H1 (cell line): Measurements from ENCODE around the gene RIMS1.

Experiments used
- CBX5 ChIP-seq: fragments of 300-800, 300-1000 bp; sonication (generic); IDR thresholded peaks from 2 replicates; pipeline ENCODE4 v1.7.1; 2016; ENCODE audit warnings: antibody characterized with exemption, low read length, low read depth
- EZH2 ChIP-seq: fragments of 200-600 bp; sonication (generic); IDR thresholded peaks from 2 replicates; pipeline ENCODE4 v1.7.1; 2012; ENCODE audit warnings: low read depth, mild to moderate bottlenecking, moderate library complexity, low read length, inconsistent platforms; ENCODE audit not compliant: severe bottlenecking
- POLR2A ChIP-seq, 2 experiments: IDR thresholded peaks; 1 replicate in 1 of 2; 2 replicates in 1 of 2; pipeline ENCODE4 v1.6.1; 2011; ENCODE audit warnings: low read depth in 2 of 2, low read length in 2 of 2, mild to moderate bottlenecking in 2 of 2; ENCODE audit errors: control extremely low read depth in 1 of 2
- RFX5 ChIP-seq: IDR thresholded peaks from 2 replicates; pipeline ENCODE4 v1.6.1; 2011; ENCODE audit warnings: low read depth, low read length, improper control_type of control experiment, borderline replicate concordance
- RXRA ChIP-seq: IDR thresholded peaks from 2 replicates; pipeline ENCODE4 v1.6.1; 2011; ENCODE audit warnings: low read depth, mild to moderate bottlenecking, low read length, moderate library complexity; ENCODE audit not compliant: insufficient read depth
- SAP30 ChIP-seq: fragments of 300-600 bp; sonication (generic); IDR thresholded peaks from 2 replicates; pipeline ENCODE4 v1.7.1; 2012; ENCODE audit warnings: low read length, moderate library complexity, mild to moderate bottlenecking, inconsistent platforms; ENCODE audit not compliant: insufficient read depth, insufficient replicate concordance
- YY1 ChIP-seq: IDR thresholded peaks from 2 replicates; pipeline ENCODE4 v1.6.1; 2011; ENCODE audit warnings: low read depth, mild to moderate bottlenecking, low read length
- TF ChIP-seq, protein P1 (sequence below), 3 experiments: IDR thresholded peaks; 1 replicate in 2 of 3; 2 replicates in 1 of 3; pipeline versions ENCODE4 v1.5.1 to v1.6.1; 2011; ENCODE audit warnings: low read length in 3 of 3, mild to moderate bottlenecking in 3 of 3, inconsistent platforms in 2 of 3, low read depth in 1 of 3, moderate library complexity in 1 of 3; ENCODE audit not compliant: insufficient read depth in 1 of 3; ENCODE audit errors: control extremely low read depth in 1 of 3

DNA sequence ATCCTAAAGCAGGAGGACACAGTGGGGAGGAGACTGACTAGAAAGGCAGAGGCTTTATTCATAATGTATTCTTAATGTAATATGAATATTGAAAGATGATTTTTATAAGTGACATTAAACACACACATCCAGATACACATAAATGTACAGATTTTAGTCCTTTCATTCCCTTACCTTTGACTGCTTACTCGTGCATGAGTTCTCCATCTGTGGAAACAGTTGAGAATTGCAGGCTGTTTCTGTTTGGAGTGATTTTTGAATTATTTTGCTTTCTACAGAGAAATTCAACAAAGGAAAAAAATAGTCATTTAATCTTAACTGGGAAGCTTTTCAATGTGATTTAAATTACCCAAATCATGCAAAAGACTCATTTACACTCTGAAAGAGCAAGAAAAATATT, 136.5 kb downstream of the RIMS1 start:
- no peak for TF ChIP-seq YY1
- TF ChIP-seq CBX5: no peak
- TF ChIP-seq, protein P1, sequence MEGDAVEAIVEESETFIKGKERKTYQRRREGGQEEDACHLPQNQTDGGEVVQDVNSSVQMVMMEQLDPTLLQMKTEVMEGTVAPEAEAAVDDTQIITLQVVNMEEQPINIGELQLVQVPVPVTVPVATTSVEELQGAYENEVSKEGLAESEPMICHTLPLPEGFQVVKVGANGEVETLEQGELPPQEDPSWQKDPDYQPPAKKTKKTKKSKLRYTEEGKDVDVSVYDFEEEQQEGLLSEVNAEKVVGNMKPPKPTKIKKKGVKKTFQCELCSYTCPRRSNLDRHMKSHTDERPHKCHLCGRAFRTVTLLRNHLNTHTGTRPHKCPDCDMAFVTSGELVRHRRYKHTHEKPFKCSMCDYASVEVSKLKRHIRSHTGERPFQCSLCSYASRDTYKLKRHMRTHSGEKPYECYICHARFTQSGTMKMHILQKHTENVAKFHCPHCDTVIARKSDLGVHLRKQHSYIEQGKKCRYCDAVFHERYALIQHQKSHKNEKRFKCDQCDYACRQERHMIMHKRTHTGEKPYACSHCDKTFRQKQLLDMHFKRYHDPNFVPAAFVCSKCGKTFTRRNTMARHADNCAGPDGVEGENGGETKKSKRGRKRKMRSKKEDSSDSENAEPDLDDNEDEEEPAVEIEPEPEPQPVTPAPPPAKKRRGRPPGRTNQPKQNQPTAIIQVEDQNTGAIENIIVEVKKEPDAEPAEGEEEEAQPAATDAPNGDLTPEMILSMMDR (IDR thresholded peaks at IDR 0.05; ENCODE audit: control extremely low read depth in 1 of 3, insufficient read depth in 1 of 3, low read depth in 1 of 3, low read length in 3 of 3): no peak
- no peak for TF ChIP-seq POLR2A (IDR thresholded peaks at IDR 0.05; ENCODE audit: control extremely low read depth in 1 of 2, low read depth in 2 of 2, low read length in 2 of 2)
- TF ChIP-seq RFX5: no peak
- no peak for TF ChIP-seq SAP30
- no peak for TF ChIP-seq EZH2
- TF ChIP-seq RXRA: no peak
